ENCODE results near the gene ATXN7L1. TPM values are rescaled to one million over a fixed set of nuclear protein-coding genes. Genes with fewer than 3 reads are reported as not detected.

The ATXN7L1 gene
- total RNA-seq, 3 donors from 2014 or later, result 2.5 to 5.5 (median 5.4) TPM

GRCh38 chr7:105741982-105742381 is 134.4 kb downstream of the ATXN7L1 start:
- H3K4me3 Mint-ChIP-seq, result no peak overlapping the region
- peaks cover 17% of the 10 kb centered on the region for H3K4me1 Mint-ChIP-seq (ENCODE audit: low read depth)
- ATAC-seq (peak in 1 of 2 donors; percentile 43), DNase-seq (no peak)
- H3K27me3 Mint-ChIP-seq (ENCODE audit: low read depth), result no peaks in the 10 kb centered on the region
- peaks cover 1% of the 10 kb centered on the region for H3K36me3 Mint-ChIP-seq (ENCODE audit: insufficient read depth)
- no peaks in the 10 kb centered on the region for H3K9me3 Mint-ChIP-seq

DNA sequence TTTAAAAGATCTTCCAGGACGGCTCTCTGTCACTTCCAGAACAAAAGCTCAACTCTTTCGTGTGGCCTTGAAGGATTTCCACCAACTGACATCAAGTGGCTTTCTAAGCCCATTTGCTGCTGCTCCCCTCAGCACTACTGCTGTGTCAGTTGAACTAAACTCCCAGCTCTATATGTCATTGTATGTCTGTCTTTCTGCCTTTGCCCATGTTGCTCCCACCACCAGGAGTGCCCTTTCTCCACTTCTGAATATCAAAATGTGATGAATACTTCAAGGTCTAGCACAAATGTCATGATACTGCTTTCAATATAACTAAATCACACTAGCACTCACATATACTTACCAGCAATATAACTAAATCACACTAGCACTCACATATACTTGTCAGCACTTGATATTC is 138.3 kb downstream of the ATXN7L1 start:
- peaks cover 1% of the 10 kb centered on the region for H3K36me3 Mint-ChIP-seq (ENCODE audit: insufficient read depth)
- DNase-seq (no peak), ATAC-seq (no peak)
- H3K9me3 Mint-ChIP-seq, result no peaks in the 10 kb centered on the region
- H3K27me3 Mint-ChIP-seq (ENCODE audit: low read depth), result no peaks in the 10 kb centered on the region
- H3K4me3 Mint-ChIP-seq, result no peak overlapping the region
- H3K4me1 Mint-ChIP-seq (ENCODE audit: low read depth), result peaks cover 13% of the 10 kb centered on the region

GRCh38 chr7:105734233-105734632 is 142.2 kb downstream of the ATXN7L1 start:
- ATAC-seq (no peak), DNase-seq (no peak)
- H3K4me3 Mint-ChIP-seq, result no peak overlapping the region
- no peaks in the 10 kb centered on the region for H3K4me1 Mint-ChIP-seq (ENCODE audit: low read depth)
- no peaks in the 10 kb centered on the region for H3K36me3 Mint-ChIP-seq (ENCODE audit: insufficient read depth)
- no peaks in the 10 kb centered on the region for H3K9me3 Mint-ChIP-seq
- H3K27me3 Mint-ChIP-seq (ENCODE audit: low read depth), result no peaks in the 10 kb centered on the region

GRCh38 chr7:105731042-105731441 is 145.4 kb downstream of the ATXN7L1 start:
- Mint-ChIP-seq H3K4me1 (ENCODE audit: low read depth) (no peaks in the 10 kb centered on the region), H3K27me3 (ENCODE audit: low read depth) (no peaks in the 10 kb centered on the region), H3K36me3 (ENCODE audit: insufficient read depth) (no peaks in the 10 kb centered on the region), H3K4me3 (no peak overlapping the region), H3K9me3 (no peaks in the 10 kb centered on the region)
- ATAC-seq (no peak), DNase-seq (no peak)

DNA sequence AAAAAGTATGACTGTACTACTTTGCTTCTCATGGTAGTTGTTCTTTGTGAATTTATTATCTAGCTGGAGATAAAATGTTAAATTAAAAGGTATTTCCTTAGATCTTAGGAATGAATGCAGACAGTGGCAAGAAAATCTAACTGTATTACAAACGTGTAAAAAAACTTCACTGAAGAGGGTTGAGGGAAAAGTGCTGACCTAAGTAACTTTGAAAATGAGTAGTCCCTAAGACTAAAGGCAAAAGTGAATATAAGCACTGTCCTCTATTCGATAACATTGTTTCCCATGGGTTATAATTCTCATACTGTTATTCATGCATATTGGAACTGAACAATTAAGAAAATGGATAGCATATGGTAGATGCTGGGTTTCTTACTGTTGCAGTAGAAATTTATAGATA is 148.4 kb downstream of the ATXN7L1 start:
- no peak for DNase-seq
- H3K4me1 Mint-ChIP-seq (ENCODE audit: low read depth), result no peaks in the 10 kb centered on the region
- ATAC-seq, result no peak
- no peak overlapping the region for H3K4me3 Mint-ChIP-seq
- H3K36me3 Mint-ChIP-seq (ENCODE audit: insufficient read depth), result peaks cover 2% of the 10 kb centered on the region
- no peaks in the 10 kb centered on the region for H3K9me3 Mint-ChIP-seq
- no peaks in the 10 kb centered on the region for H3K27me3 Mint-ChIP-seq (ENCODE audit: low read depth)

GRCh38 chr7:105724688-105725087 is 151.7 kb downstream of the ATXN7L1 start:
- Mint-ChIP-seq H3K36me3 (ENCODE audit: insufficient read depth) (peaks cover 2% of the 10 kb centered on the region), H3K9me3 (no peaks in the 10 kb centered on the region), H3K27me3 (ENCODE audit: low read depth) (no peaks in the 10 kb centered on the region), H3K4me1 (ENCODE audit: low read depth) (no peaks in the 10 kb centered on the region), H3K4me3 (no peak overlapping the region)
- DNase-seq (no peak), ATAC-seq (no peak)

DNA sequence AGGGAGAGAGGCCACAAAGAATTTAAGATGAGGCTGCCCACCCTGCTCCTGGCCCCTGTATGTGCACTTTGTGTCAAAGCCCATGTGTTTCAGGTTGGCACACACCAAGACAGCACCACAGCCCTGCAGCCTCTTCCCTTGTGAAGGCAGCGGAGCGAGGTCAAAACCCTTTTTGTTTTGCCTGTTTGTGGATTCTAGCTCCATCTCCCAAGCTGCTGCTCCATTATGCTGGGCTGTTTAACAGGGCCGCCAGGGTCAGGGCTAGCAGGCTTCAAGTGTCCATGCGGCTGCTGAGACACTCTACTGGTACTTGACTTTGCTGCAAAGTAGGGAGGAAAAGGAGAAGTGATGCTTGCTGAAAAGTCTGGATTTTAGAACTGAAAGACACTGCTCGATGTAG is 152.8 kb downstream of the ATXN7L1 start:
- no peaks in the 10 kb centered on the region for H3K27me3 Mint-ChIP-seq (ENCODE audit: low read depth)
- H3K4me1 Mint-ChIP-seq (ENCODE audit: low read depth), result peaks cover 3% of the 10 kb centered on the region
- no peak overlapping the region for H3K4me3 Mint-ChIP-seq
- DNase-seq, result no peak
- ATAC-seq, result no peak
- H3K9me3 Mint-ChIP-seq, result no peaks in the 10 kb centered on the region
- H3K36me3 Mint-ChIP-seq (ENCODE audit: insufficient read depth), result peaks cover 2% of the 10 kb centered on the region

- Mint-ChIP-seq H3K36me3 (ENCODE audit: insufficient read depth) (peaks cover 2% of the 10 kb centered on the region), H3K4me3 (no peak overlapping the region), H3K4me1 (ENCODE audit: low read depth) (peaks cover 4% of the 10 kb centered on the region), H3K9me3 (no peaks in the 10 kb centered on the region), H3K27me3 (ENCODE audit: low read depth) (no peaks in the 10 kb centered on the region)
- no peak for DNase-seq
- ATAC-seq, result no peak
Observed at GRCh38 chr7:105721571-105722104, 154.8 kb downstream of the ATXN7L1 start.

DNA sequence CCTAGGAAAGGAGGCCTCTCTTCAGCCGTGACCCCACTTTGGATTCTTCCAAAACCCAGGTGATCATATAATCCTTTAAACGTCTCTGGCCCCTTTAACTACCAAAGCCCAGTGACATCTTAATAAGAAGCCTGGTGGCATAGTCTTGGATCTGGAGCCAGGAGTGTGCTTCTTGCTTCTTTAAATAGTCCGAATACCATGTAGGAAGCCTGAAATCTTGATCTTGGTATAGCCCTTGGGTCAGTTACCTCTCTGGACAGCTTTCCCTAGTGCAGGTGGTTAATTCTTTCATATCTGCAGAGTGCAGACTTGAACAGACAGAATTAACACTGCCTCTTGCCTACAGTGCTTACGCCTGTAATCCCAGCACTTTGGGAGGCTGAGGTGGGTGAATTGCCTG is 156.5 kb downstream of the ATXN7L1 start:
- Mint-ChIP-seq H3K4me1 (ENCODE audit: low read depth) (peaks cover 4% of the 10 kb centered on the region), H3K9me3 (no peaks in the 10 kb centered on the region), H3K4me3 (no peak overlapping the region), H3K27me3 (ENCODE audit: low read depth) (no peaks in the 10 kb centered on the region), H3K36me3 (ENCODE audit: insufficient read depth) (no peaks in the 10 kb centered on the region)
- DNase-seq (no peak), ATAC-seq (no peak)

- Mint-ChIP-seq H3K9me3 (no peaks in the 10 kb centered on the region), H3K4me3 (no peak overlapping the region), H3K4me1 (ENCODE audit: low read depth) (peaks cover 4% of the 10 kb centered on the region), H3K36me3 (ENCODE audit: insufficient read depth) (no peaks in the 10 kb centered on the region), H3K27me3 (ENCODE audit: low read depth) (no peaks in the 10 kb centered on the region)
- ATAC-seq, result no peak
- DNase-seq, result no peak
Observed at GRCh38 chr7:105719395-105719794, 157.0 kb downstream of the ATXN7L1 start.

DNA sequence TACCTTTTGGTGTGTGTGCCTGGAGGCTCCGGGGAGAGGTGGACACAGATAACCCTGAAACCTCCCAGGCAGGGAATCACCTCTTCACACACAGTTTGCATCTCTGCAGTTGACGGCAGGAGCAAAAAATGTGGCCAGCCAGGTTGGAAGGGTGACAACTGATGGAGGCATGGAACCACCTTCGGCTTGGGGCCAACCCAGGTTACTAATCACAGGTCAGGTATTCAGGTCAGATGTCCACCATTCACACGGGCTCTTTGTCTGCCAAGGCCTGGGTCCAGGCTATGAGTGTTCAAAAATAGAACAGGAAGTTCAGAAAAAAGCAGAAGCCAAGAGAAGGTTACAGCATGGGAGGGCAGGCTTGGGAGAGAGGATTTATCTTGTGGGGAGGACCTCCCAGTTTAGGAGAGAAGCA is 157.9 kb downstream of the ATXN7L1 start:
- ATAC-seq (no peak), DNase-seq (no peak)
- no peaks in the 10 kb centered on the region for H3K27me3 Mint-ChIP-seq (ENCODE audit: low read depth)

DNA sequence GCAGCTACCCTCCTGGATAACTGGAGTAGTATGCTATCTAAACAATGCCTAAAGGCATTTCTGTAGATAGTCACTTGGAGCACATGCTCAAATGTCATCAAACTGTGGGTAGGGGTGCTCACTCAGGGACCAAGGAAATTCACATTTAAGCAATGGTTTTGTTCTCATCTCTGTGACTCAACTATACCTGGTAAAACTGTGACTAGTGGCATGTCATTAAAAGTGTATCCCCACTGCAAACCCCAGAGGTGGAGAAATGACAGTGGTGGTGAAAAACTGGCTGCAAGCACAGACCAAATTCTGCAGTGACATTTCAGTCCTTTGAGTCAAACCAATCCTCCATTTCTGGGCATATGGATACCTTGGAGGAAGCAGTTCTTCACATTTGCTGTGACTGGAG is 160.9 kb downstream of the ATXN7L1 start:
- Mint-ChIP-seq H3K4me3 (no peak overlapping the region), H3K9me3 (peaks cover 20% of the 10 kb centered on the region), H3K36me3 (ENCODE audit: insufficient read depth) (peaks cover 11% of the 10 kb centered on the region), H3K27me3 (ENCODE audit: low read depth) (no peaks in the 10 kb centered on the region), H3K4me1 (ENCODE audit: low read depth) (peaks cover 4% of the 10 kb centered on the region)
- ATAC-seq (peak; percentile 58 to 62), DNase-seq (no peak)

More for the DNA sequence above, 157.9 kb downstream of the ATXN7L1 start:
- Mint-ChIP-seq H3K4me1 (ENCODE audit: low read depth) (peaks cover 4% of the 10 kb centered on the region), H3K36me3 (ENCODE audit: insufficient read depth) (no peaks in the 10 kb centered on the region), H3K4me3 (no peak overlapping the region), H3K9me3 (no peaks in the 10 kb centered on the region)

DNA sequence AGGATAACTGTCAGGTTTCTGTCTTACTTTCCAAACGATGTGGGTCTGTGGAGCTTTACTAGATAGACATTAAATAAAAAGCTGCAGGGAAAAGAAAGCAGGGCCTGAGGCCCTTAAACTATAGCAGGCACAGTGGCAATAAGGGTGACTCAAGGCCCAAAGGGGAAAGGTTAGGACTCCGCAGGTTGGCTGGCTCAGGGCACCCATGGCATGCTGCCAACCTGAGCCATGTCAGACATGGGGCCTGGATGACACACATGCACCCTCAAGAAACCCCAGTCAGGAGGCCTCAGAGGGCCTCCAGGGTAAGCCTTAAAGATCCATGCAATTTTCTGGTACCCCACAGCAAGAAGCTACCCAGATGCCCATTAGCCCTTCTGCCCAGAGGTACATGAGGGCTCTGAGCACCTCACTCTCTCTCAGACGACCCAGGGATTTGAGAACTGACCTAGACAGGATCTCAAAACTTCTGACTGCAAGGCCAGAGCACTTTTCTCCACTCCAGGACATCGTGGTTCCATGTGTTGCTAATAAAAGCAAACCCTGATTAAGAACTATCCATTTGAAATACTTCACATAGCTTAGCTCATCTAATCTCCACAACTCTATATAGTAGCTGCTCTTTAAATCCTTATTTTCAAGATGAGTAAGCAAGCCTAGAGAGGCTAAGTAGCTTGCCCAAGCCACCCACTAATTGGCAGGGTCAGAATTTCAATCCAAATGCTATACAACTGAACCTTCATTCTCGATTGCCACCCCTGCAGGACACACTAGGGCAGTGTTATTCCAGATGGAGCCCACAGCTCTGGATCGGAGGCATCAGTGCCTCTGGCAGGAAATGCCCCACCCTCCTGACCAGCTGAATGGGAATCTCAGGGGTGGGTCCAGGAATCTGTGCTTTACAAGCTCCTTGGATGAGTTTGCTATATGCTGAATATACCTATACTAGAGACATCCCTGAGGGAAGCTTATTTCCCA is 162.6 kb downstream of the ATXN7L1 start:
- ATAC-seq (no peak), DNase-seq (no peak)
- peaks cover 13% of the 10 kb centered on the region for H3K36me3 Mint-ChIP-seq (ENCODE audit: insufficient read depth)
- no peak overlapping the region for H3K4me3 Mint-ChIP-seq
- peaks cover 24% of the 10 kb centered on the region for H3K9me3 Mint-ChIP-seq
- H3K4me1 Mint-ChIP-seq (ENCODE audit: low read depth), result peaks cover 3% of the 10 kb centered on the region
- no peaks in the 10 kb centered on the region for H3K27me3 Mint-ChIP-seq (ENCODE audit: low read depth)

DNA sequence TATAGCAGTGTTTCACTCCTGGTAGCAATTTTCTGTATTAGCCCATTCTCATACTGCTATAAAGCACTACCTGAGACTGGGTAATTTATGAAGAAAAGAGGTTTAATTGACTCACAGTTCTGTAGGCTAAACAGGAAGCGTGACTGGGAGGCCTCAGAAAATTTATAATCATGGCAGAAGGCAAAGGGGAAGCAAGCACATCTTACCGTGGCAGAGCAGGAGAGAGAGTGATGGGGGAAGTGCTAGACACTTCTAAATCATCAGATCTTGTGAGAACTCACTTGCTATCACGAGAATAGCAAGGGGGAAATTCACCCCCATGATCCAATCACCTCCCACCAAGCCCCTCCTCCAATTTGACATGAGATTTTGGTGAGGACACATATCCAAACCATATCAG is 163.5 kb downstream of the ATXN7L1 start:
- peaks cover 6% of the 10 kb centered on the region for H3K4me1 Mint-ChIP-seq (ENCODE audit: low read depth)
- ATAC-seq (no peak), DNase-seq (no peak)
- peaks cover 13% of the 10 kb centered on the region for H3K36me3 Mint-ChIP-seq (ENCODE audit: insufficient read depth)
- no peaks in the 10 kb centered on the region for H3K27me3 Mint-ChIP-seq (ENCODE audit: low read depth)
- no peak overlapping the region for H3K4me3 Mint-ChIP-seq
- peaks cover 24% of the 10 kb centered on the region for H3K9me3 Mint-ChIP-seq
